ENCODE data around the gene ANKRD11. TPM values are rescaled to one million over a fixed set of nuclear protein-coding genes. Genes with fewer than 3 reads are reported as not detected.

The ANKRD11 gene
- total and polyA plus RNA-seq, 8 donors, result 43.9 to 74.0 (median 46.2) TPM

DNA sequence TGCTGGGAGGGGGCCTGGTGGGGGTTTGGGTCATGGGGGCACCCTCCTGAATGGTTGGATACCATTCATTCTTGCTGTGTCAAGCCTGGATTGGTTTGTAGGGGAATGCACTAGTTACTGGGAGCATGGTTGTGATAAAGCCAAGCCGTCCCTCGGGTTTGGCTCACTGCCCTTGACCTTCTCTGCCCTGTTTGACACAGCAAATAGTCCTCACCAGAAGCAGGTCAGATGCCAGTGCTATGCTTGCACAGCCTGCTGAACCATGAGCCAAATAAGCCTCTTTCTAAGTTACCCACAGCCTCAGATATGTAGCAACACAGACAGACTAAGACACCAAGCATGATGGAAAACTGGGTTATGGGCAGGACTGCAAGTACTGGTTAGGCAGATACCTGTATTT lies 258.3 kb downstream of the ANKRD11 start:
- no peak for ATAC-seq
- no peak for FAIRE-seq
- Histone ChIP-seq H3K27me3 (no peaks in the 10 kb centered on the region), H3K36me3 (peaks cover 0 to 24% (median 16%) of the 10 kb centered on the region in 3 donors), H3K9me3 (no peaks in the 10 kb centered on the region), H3K4me3 (no peak overlapping the region), H3K27ac (no peak overlapping the region), H3K4me1 (no peaks in the 10 kb centered on the region)
- TF ChIP-seq, protein P1, sequence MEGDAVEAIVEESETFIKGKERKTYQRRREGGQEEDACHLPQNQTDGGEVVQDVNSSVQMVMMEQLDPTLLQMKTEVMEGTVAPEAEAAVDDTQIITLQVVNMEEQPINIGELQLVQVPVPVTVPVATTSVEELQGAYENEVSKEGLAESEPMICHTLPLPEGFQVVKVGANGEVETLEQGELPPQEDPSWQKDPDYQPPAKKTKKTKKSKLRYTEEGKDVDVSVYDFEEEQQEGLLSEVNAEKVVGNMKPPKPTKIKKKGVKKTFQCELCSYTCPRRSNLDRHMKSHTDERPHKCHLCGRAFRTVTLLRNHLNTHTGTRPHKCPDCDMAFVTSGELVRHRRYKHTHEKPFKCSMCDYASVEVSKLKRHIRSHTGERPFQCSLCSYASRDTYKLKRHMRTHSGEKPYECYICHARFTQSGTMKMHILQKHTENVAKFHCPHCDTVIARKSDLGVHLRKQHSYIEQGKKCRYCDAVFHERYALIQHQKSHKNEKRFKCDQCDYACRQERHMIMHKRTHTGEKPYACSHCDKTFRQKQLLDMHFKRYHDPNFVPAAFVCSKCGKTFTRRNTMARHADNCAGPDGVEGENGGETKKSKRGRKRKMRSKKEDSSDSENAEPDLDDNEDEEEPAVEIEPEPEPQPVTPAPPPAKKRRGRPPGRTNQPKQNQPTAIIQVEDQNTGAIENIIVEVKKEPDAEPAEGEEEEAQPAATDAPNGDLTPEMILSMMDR (IDR thresholded peaks at IDR 0.05), result no peak
- DNase-seq, result no peak
- intact Hi-C loops (cut with DNase I), result no loop called here
- 19 to 33% methylated on average over 2 of the region's 2 CpGs for WGBS, 2 donors

- H3K36me3 ChIP-seq, result peaks cover 3 to 41% (median 19%) of the 10 kb centered on the region in 3 donors
- H3K4me3 ChIP-seq, result no peak overlapping the region
- no peaks in the 10 kb centered on the region for H3K27me3 ChIP-seq
- intact Hi-C loops (cut with DNase I), result no loop called here
- FAIRE-seq, result no peak
- DNase-seq, result no peak
- 89 to 92% methylated on average over 13 to 14 of the region's 14 CpGs for WGBS, 2 donors
- TF ChIP-seq, protein P1 (IDR thresholded peaks at IDR 0.05), result no peak
- H3K4me1 ChIP-seq, result no peaks in the 10 kb centered on the region
- ATAC-seq, result no peak
- no peak overlapping the region for H3K27ac ChIP-seq
- H3K9me3 ChIP-seq, result no peaks in the 10 kb centered on the region
Observed at GRCh38 chr16:89230255-89230654, 260.1 kb downstream of the ANKRD11 start.

DNA sequence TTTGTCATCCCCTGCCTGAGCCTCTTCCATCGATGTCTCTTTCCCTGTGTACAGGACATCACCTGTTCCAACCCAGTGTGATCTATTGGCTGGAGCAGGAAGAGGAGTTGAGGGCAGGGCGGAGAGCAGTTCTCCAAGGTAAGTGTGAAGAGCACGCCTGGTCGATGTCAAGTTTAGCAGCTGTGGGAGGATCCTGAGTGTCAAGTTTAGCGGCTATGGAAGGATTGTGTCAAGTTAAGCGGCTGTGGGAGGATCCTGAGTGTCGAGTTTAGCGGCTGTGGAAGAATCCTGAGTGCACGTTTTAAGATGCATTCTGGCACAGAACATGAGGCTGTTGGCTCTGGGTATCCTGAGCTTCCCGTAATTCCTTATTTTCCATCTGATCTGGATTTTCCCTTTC lies 265.7 kb downstream of the ANKRD11 start:
- no peak for FAIRE-seq
- WGBS, 2 donors, result 95 to 97% methylated on average over 10 of the region's 10 CpGs
- no peaks in the 10 kb centered on the region for H3K27me3 ChIP-seq
- H3K27ac ChIP-seq, result no peak overlapping the region
- TF ChIP-seq, protein P1 (IDR thresholded peaks at IDR 0.05), result no peak
- no peaks in the 10 kb centered on the region for H3K9me3 ChIP-seq
- H3K36me3 ChIP-seq, result peaks cover 3 to 43% (median 18%) of the 10 kb centered on the region in 3 donors
- H3K4me1 ChIP-seq, result no peaks in the 10 kb centered on the region
- intact Hi-C loops (cut with DNase I), result no loop called here
- no peak for ATAC-seq
- no peak for DNase-seq
- no peak overlapping the region for H3K4me3 ChIP-seq

GRCh38 chr16:89222931-89223330 lies 267.4 kb downstream of the ANKRD11 start:
- Histone ChIP-seq H3K4me1 (peaks cover 0 to 8% (median 0%) of the 10 kb centered on the region in 3 donors), H3K27ac (no peak overlapping the region), H3K27me3 (no peaks in the 10 kb centered on the region), H3K4me3 (no peak overlapping the region), H3K9me3 (no peaks in the 10 kb centered on the region), H3K36me3 (peaks cover 3 to 36% (median 17%) of the 10 kb centered on the region in 3 donors)
- ATAC-seq (no peak), FAIRE-seq (no peak), DNase-seq (no peak)
- WGBS, 2 donors, result 93 to 95% methylated on average over 21 of the region's 21 CpGs
- TF ChIP-seq, protein P1 (IDR thresholded peaks at IDR 0.05), result no peak
- intact Hi-C loops (cut with DNase I), result no loop called here

DNA sequence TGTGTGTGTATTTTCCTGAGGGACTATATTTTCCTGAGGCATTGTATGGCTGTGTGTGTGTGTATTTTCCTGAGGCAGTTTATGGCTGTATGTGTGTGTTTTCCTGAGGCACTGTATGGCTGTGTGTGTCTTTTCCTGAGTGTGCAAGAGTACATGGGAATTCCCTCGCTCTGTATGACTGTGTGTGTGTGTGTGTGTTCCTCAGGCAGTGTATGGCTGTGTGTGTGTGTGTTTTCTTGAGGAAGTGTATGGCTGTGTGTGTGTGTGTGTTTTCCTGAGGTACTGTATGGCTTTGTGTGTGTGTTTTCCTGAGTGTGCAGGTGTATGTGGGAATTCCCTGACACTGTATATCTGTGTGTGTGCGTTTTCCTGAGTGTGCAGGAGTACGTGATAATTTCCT lies 268.8 kb downstream of the ANKRD11 start:
- Histone ChIP-seq H3K27me3 (no peaks in the 10 kb centered on the region), H3K4me3 (no peak overlapping the region), H3K27ac (no peak overlapping the region), H3K9me3 (no peaks in the 10 kb centered on the region), H3K36me3 (peaks cover 1 to 22% (median 5%) of the 10 kb centered on the region in 3 donors), H3K4me1 (peaks cover 0 to 10% (median 0%) of the 10 kb centered on the region in 3 donors)
- FAIRE-seq, result no peak
- no peak for ATAC-seq
- TF ChIP-seq, protein P1 (IDR thresholded peaks at IDR 0.05), result no peak
- intact Hi-C loops (cut with DNase I), result no loop called here
- WGBS, 2 donors, result 89 to 90% methylated on average over 3 of the region's 3 CpGs
- DNase-seq, result no peak

All from pancreas (tissue), 10 donors.